GM19463 (cell line): ENCODE measurements around the gene ZFTA.
"Not testable (repeated sequence)": the region's sequence is repeated elsewhere in the genome, so short reads cannot be mapped to it uniquely, and the experiment has no call there.

Source experiments
- ATAC-seq: cut with Tn5 transposase; IDR thresholded peaks from one replicate; pipeline ENCODE4 v1.9.1; 2021; ENCODE audit warnings: mild to moderate bottlenecking, moderate library complexity; ENCODE audit not compliant: unreplicated experiment

ZFTA gene

GRCh38 chr11:63779039-63779438 is 10.5 kb upstream of the ZFTA start:
- ATAC-seq = no peak

DNA sequence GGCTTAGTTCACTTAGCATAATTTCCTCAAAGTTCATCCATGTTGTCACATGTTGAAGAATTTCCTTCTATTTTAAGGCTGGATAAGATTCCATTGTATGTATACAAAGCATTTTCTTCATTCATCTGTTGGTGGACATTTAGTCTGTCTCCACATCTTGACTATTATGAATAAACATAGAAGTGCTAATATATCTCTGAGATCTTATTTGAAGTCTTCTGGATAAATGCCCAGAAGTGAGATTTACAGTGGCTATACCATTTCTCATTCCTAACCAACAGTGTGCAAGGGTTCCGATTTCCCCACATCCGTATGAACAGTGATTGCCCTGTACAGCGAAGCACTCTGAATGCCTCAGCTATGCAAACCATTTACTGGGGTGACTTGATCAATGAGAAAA is 6.6 kb upstream of the ZFTA start:
- ATAC-seq = no peak

- ATAC-seq = not testable (repeated sequence)
Measured at GRCh38 chr11:63771741-63772318, 3.3 kb upstream of the ZFTA start.

- no peak for ATAC-seq
Measured at GRCh38 chr11:63770763-63771162, 2.2 kb upstream of the ZFTA start.

- ATAC-seq = no peak
Measured at GRCh38 chr11:63769714-63770455, 1.3 kb upstream of the ZFTA start.

GRCh38 chr11:63769042-63769713 is 603 bp upstream of the ZFTA start:
- peak; percentile 36 for ATAC-seq

- peak; percentile 17 for ATAC-seq
Measured at GRCh38 chr11:63767565-63768236, 874 bp downstream of the ZFTA start.

GRCh38 chr11:63767267-63767564 is 1.4 kb downstream of the ZFTA start:
- peak; percentile 15 for ATAC-seq

- ATAC-seq = no peak
Measured at GRCh38 chr11:63766531-63767235, 1.9 kb downstream of the ZFTA start.

- no peak for ATAC-seq
Measured at GRCh38 chr11:63765688-63766241, 2.8 kb downstream of the ZFTA start.

DNA sequence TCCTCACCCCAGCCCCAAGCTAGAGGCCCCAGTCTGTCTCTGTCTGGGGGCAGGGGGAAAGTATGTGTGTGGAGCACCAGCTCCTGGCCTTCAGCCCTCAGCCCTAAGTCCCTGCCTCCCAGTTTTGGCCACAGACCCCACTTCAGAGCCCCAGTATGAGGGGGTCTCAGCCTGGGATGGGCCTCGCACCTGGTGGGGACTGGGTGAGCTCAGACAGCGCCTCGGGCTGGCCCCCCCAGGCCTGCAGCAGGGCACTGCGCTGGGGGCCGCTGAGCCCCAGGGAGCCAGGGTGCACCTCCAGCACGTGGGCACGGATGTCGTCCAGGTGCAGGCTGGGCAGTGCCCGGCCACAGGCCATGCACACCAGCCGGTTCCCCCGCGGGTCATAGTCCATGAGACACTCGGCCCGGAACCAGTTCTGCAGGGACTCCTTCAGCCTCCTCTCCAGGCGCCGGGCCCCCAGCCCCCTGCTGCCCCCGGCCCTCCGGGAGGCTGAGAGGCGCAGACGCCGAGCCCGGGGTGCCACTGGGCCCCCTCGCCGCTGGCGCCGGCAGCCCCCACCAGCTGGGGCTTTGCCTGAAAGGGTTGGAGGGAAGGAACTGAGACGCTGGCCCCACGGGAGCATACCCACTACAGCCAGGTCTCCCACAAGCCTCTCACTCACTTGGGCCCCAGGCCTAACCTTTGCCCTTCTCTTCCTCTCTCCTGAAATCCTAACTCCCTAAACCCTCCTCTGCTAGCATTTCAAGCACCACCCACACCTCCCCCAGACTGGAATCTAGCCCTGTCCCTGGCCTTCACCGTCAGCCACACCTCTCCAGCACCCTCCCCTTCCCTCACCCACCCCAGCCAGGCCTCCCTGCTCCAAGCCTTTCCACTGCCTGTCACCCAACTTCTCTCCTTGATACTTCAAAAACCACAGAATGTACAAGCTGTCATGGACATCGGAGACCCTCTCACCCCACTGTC is 3.6 kb downstream of the ZFTA start:
- ATAC-seq = no peak

DNA sequence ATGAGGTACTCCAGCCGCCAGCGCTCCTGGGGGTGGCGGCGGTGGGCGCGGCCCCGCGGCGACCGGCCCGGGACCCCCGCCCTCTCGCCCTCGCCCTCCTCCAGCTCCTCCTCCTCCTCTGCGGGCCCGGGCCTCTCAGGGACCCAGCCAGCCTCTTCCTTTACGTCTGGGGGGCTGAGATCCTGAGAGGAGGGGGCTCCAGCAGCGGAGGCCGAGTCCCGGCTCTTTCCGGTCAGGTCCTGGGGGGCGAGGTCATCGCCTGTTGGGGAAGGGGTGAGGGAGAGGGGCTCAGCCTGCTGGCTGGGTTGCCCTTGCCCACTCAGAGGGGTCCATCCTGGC is 4.3 kb downstream of the ZFTA start:
- no peak for ATAC-seq

GRCh38 chr11:63763496-63764339 is 4.9 kb downstream of the ZFTA start:
- no peak for ATAC-seq

- no peak for ATAC-seq
Measured at GRCh38 chr11:63762654-63763495, 5.7 kb downstream of the ZFTA start.

GRCh38 chr11:63761931-63762653 is 6.5 kb downstream of the ZFTA start:
- no peak for ATAC-seq

- no peak for ATAC-seq
Measured at GRCh38 chr11:63761188-63761587, 7.4 kb downstream of the ZFTA start.

GRCh38 chr11:63760487-63761079 is 8.0 kb downstream of the ZFTA start:
- no peak for ATAC-seq
